GM12891 (cell line): ENCODE measurements around the gene FBLN2.

Source experiments
- POLR2A ChIP-seq: IDR thresholded peaks from 2 replicates; pipeline ENCODE4 v1.6.1; 2011; ENCODE audit warnings: low read depth, low read length, control low read depth
- POLR2AphosphoS5 ChIP-seq: IDR thresholded peaks from 2 replicates; pipeline ENCODE4 v1.6.1; 2011; ENCODE audit warnings: low read depth, low read length, control low read depth
- SPI1 ChIP-seq: IDR thresholded peaks from 2 replicates; pipeline ENCODE4 v1.6.1; 2011; ENCODE audit warnings: low read depth, low read length, control low read depth

- no peak for TF ChIP-seq POLR2AphosphoS5
- TF ChIP-seq POLR2A: no peak
- TF ChIP-seq SPI1: no peak
Observed at GRCh38 chr3:13521309-13521708, 27.6 kb upstream of the FBLN2 start.
